Activated naive CD4-positive, alpha-beta T cell treated with anti-CD3 and anti-CD28 coated beads, Interleukin-2, amount 50 U/mL, for 24 hours (primary cell): ENCODE results near the gene ETFRF1.

ENCODE experiments used
- H3K27ac Mint-ChIP-seq: one replicate; pipeline ENCODE4 v1.8.0; 2021; ENCODE audit warnings: mild to moderate bottlenecking, mixed read lengths
- H3K27me3 Mint-ChIP-seq: one replicate; pipeline ENCODE4 v1.8.0; 2021; ENCODE audit warnings: mixed read lengths
- H3K36me3 Mint-ChIP-seq: one replicate; pipeline ENCODE4 v1.8.0; 2021; ENCODE audit warnings: mixed read lengths
- H3K4me1 Mint-ChIP-seq: one replicate; pipeline ENCODE4 v1.8.0; 2021; ENCODE audit warnings: mixed read lengths
- H3K4me3 Mint-ChIP-seq: one replicate; pipeline ENCODE4 v1.8.0; 2021; ENCODE audit warnings: mild to moderate bottlenecking, mixed read lengths
- H3K9me3 Mint-ChIP-seq: one replicate; pipeline ENCODE4 v1.8.0; 2021; ENCODE audit warnings: mixed read lengths

The ETFRF1 gene

GRCh38 chr12:25194722-25195055 is 348 bp upstream of the ETFRF1 start:
- peak overlapping the region; percentile 99 for H3K4me3 Mint-ChIP-seq
- H3K9me3 Mint-ChIP-seq, result no peaks in the 10 kb centered on the region
- H3K4me1 Mint-ChIP-seq, result peaks cover 39% of the 10 kb centered on the region
- H3K27me3 Mint-ChIP-seq, result no peaks in the 10 kb centered on the region
- H3K27ac Mint-ChIP-seq, result peak overlapping the region; percentile 95
- H3K36me3 Mint-ChIP-seq, result peaks cover 2% of the 10 kb centered on the region

- no peak overlapping the region for H3K4me3 Mint-ChIP-seq
- H3K27ac Mint-ChIP-seq, result no peak overlapping the region
- H3K9me3 Mint-ChIP-seq, result no peaks in the 10 kb centered on the region
- H3K4me1 Mint-ChIP-seq, result peaks cover 60% of the 10 kb centered on the region
- no peaks in the 10 kb centered on the region for H3K27me3 Mint-ChIP-seq
- peaks cover 8% of the 10 kb centered on the region for H3K36me3 Mint-ChIP-seq
Observed at GRCh38 chr12:25197608-25198007, 2.6 kb downstream of the ETFRF1 start.

GRCh38 chr12:25200703-25201102 is 5.7 kb downstream of the ETFRF1 start:
- no peaks in the 10 kb centered on the region for H3K27me3 Mint-ChIP-seq
- no peak overlapping the region for H3K4me3 Mint-ChIP-seq
- no peaks in the 10 kb centered on the region for H3K9me3 Mint-ChIP-seq
- peaks cover 10% of the 10 kb centered on the region for H3K36me3 Mint-ChIP-seq
- peaks cover 48% of the 10 kb centered on the region for H3K4me1 Mint-ChIP-seq
- H3K27ac Mint-ChIP-seq, result peak overlapping the region; percentile 60

- no peak overlapping the region for H3K4me3 Mint-ChIP-seq
- no peaks in the 10 kb centered on the region for H3K9me3 Mint-ChIP-seq
- H3K27ac Mint-ChIP-seq, result peak overlapping the region; percentile 36
- H3K4me1 Mint-ChIP-seq, result peaks cover 43% of the 10 kb centered on the region
- no peaks in the 10 kb centered on the region for H3K27me3 Mint-ChIP-seq
- H3K36me3 Mint-ChIP-seq, result peaks cover 11% of the 10 kb centered on the region
Observed at GRCh38 chr12:25202137-25202536, 7.1 kb downstream of the ETFRF1 start.

GRCh38 chr12:25207411-25207810 is 12.4 kb downstream of the ETFRF1 start:
- H3K36me3 Mint-ChIP-seq, result peaks cover 6% of the 10 kb centered on the region
- H3K4me3 Mint-ChIP-seq, result no peak overlapping the region
- no peaks in the 10 kb centered on the region for H3K9me3 Mint-ChIP-seq
- H3K4me1 Mint-ChIP-seq, result peaks cover 19% of the 10 kb centered on the region
- no peaks in the 10 kb centered on the region for H3K27me3 Mint-ChIP-seq
- peak overlapping the region; percentile 26 for H3K27ac Mint-ChIP-seq

- H3K4me3 Mint-ChIP-seq, result no peak overlapping the region
- no peaks in the 10 kb centered on the region for H3K27me3 Mint-ChIP-seq
- no peaks in the 10 kb centered on the region for H3K9me3 Mint-ChIP-seq
- peaks cover 6% of the 10 kb centered on the region for H3K36me3 Mint-ChIP-seq
- peaks cover 17% of the 10 kb centered on the region for H3K4me1 Mint-ChIP-seq
- H3K27ac Mint-ChIP-seq, result peak overlapping the region; percentile 26
Observed at GRCh38 chr12:25207846-25208245, 12.8 kb downstream of the ETFRF1 start.

- H3K4me1 Mint-ChIP-seq, result peaks cover 12% of the 10 kb centered on the region
- peaks cover 6% of the 10 kb centered on the region for H3K36me3 Mint-ChIP-seq
- H3K27ac Mint-ChIP-seq, result peak overlapping the region; percentile 32
- no peak overlapping the region for H3K4me3 Mint-ChIP-seq
- no peaks in the 10 kb centered on the region for H3K9me3 Mint-ChIP-seq
- no peaks in the 10 kb centered on the region for H3K27me3 Mint-ChIP-seq
Observed at GRCh38 chr12:25208554-25208953, 13.5 kb downstream of the ETFRF1 start.

GRCh38 chr12:25213338-25213737 is 18.3 kb downstream of the ETFRF1 start:
- H3K27ac Mint-ChIP-seq, result no peak overlapping the region
- peaks cover 21% of the 10 kb centered on the region for H3K4me1 Mint-ChIP-seq
- H3K9me3 Mint-ChIP-seq, result no peaks in the 10 kb centered on the region
- H3K36me3 Mint-ChIP-seq, result peaks cover 7% of the 10 kb centered on the region
- H3K4me3 Mint-ChIP-seq, result no peak overlapping the region
- H3K27me3 Mint-ChIP-seq, result no peaks in the 10 kb centered on the region

GRCh38 chr12:25236190-25236589 is 41.2 kb downstream of the ETFRF1 start:
- Mint-ChIP-seq H3K27ac (no peak overlapping the region), H3K36me3 (peaks cover 21% of the 10 kb centered on the region), H3K27me3 (no peaks in the 10 kb centered on the region), H3K4me1 (peaks cover 39% of the 10 kb centered on the region), H3K9me3 (no peaks in the 10 kb centered on the region), H3K4me3 (no peak overlapping the region)

- H3K27me3 Mint-ChIP-seq, result no peaks in the 10 kb centered on the region
- H3K4me1 Mint-ChIP-seq, result peaks cover 43% of the 10 kb centered on the region
- H3K27ac Mint-ChIP-seq, result peak overlapping the region; percentile 60
- peaks cover 19% of the 10 kb centered on the region for H3K36me3 Mint-ChIP-seq
- no peaks in the 10 kb centered on the region for H3K9me3 Mint-ChIP-seq
- H3K4me3 Mint-ChIP-seq, result no peak overlapping the region
Observed at GRCh38 chr12:25236626-25237025, 41.6 kb downstream of the ETFRF1 start.

GRCh38 chr12:25241167-25242020 is 46.4 kb downstream of the ETFRF1 start:
- Mint-ChIP-seq H3K27ac (peak overlapping the region; percentile 41), H3K9me3 (no peaks in the 10 kb centered on the region), H3K27me3 (no peaks in the 10 kb centered on the region), H3K4me3 (no peak overlapping the region), H3K4me1 (peaks cover 70% of the 10 kb centered on the region), H3K36me3 (peaks cover 19% of the 10 kb centered on the region)

GRCh38 chr12:25242981-25243679 is 48.1 kb downstream of the ETFRF1 start:
- peaks cover 9% of the 10 kb centered on the region for H3K36me3 Mint-ChIP-seq
- peak overlapping the region; percentile 3 for H3K27ac Mint-ChIP-seq
- no peaks in the 10 kb centered on the region for H3K27me3 Mint-ChIP-seq
- H3K4me3 Mint-ChIP-seq, result no peak overlapping the region
- H3K4me1 Mint-ChIP-seq, result peaks cover 71% of the 10 kb centered on the region
- no peaks in the 10 kb centered on the region for H3K9me3 Mint-ChIP-seq

GRCh38 chr12:25243680-25243990 is 48.6 kb downstream of the ETFRF1 start:
- Mint-ChIP-seq H3K36me3 (peaks cover 7% of the 10 kb centered on the region), H3K27me3 (no peaks in the 10 kb centered on the region), H3K4me1 (peaks cover 72% of the 10 kb centered on the region), H3K9me3 (no peaks in the 10 kb centered on the region), H3K4me3 (no peak overlapping the region), H3K27ac (peak overlapping the region; percentile 72)

- Mint-ChIP-seq H3K27me3 (no peaks in the 10 kb centered on the region), H3K36me3 (peaks cover 7% of the 10 kb centered on the region), H3K9me3 (no peaks in the 10 kb centered on the region), H3K4me1 (peaks cover 78% of the 10 kb centered on the region), H3K4me3 (no peak overlapping the region), H3K27ac (no peak overlapping the region)
Observed at GRCh38 chr12:25245491-25245890, 50.5 kb downstream of the ETFRF1 start.

- no peak overlapping the region for H3K27ac Mint-ChIP-seq
- H3K4me3 Mint-ChIP-seq, result peak overlapping the region; percentile 36
- H3K27me3 Mint-ChIP-seq, result no peaks in the 10 kb centered on the region
- H3K4me1 Mint-ChIP-seq, result peaks cover 69% of the 10 kb centered on the region
- no peaks in the 10 kb centered on the region for H3K9me3 Mint-ChIP-seq
- H3K36me3 Mint-ChIP-seq, result peaks cover 7% of the 10 kb centered on the region
Observed at GRCh38 chr12:25248137-25248536, 53.1 kb downstream of the ETFRF1 start.

- Mint-ChIP-seq H3K4me1 (peaks cover 72% of the 10 kb centered on the region), H3K4me3 (peak overlapping the region; percentile 86), H3K9me3 (no peaks in the 10 kb centered on the region), H3K36me3 (peaks cover 7% of the 10 kb centered on the region), H3K27ac (no peak overlapping the region), H3K27me3 (no peaks in the 10 kb centered on the region)
Observed at GRCh38 chr12:25248732-25249131, 53.7 kb downstream of the ETFRF1 start.
